ENCODE measurements around the gene SCGN. TPM values are rescaled to one million over a fixed set of nuclear protein-coding genes. Genes with fewer than 3 reads are reported as not detected.

The SCGN gene
- total RNA-seq, 4 donors from 2014 or later, result not detected

- WGBS, 2 donors, result 57 to 70% methylated on average over 3 of the region's 3 CpGs
- H3K27me3 ChIP-seq, result no peaks in the 10 kb centered on the region
- H3K27ac ChIP-seq, result no peak overlapping the region
- intact Hi-C loops (cut with DNase I), result no loop called here
- no peak for DNase-seq
- H3K36me3 ChIP-seq, result peaks cover 0 to 60% (median 0%) of the 10 kb centered on the region in 3 donors
- no peaks in the 10 kb centered on the region for H3K9me3 ChIP-seq
- H3K4me3 ChIP-seq, result no peak overlapping the region
- no peaks in the 10 kb centered on the region for H3K4me1 ChIP-seq
- TF ChIP-seq POLR2A (IDR thresholded peaks at IDR 0.05), result no peak
- no peak for TF ChIP-seq CTCF (IDR thresholded peaks at IDR 0.05)
Measured at GRCh38 chr6:25612666-25613065, 39.3 kb upstream of the SCGN start.

GRCh38 chr6:25613415-25613814 lies 38.6 kb upstream of the SCGN start:
- no peaks in the 10 kb centered on the region for H3K9me3 ChIP-seq
- TF ChIP-seq POLR2A (IDR thresholded peaks at IDR 0.05) (no peak), CTCF (IDR thresholded peaks at IDR 0.05) (no peak)
- intact Hi-C loops (cut with DNase I), result no loop called here
- H3K4me1 ChIP-seq, result no peaks in the 10 kb centered on the region
- H3K27ac ChIP-seq, result no peak overlapping the region
- no peak overlapping the region for H3K4me3 ChIP-seq
- peaks cover 0 to 60% (median 0%) of the 10 kb centered on the region in 3 donors for H3K36me3 ChIP-seq
- H3K27me3 ChIP-seq, result no peaks in the 10 kb centered on the region
- 95 to 100% methylated on average over 1 of the region's 1 CpG for WGBS, 2 donors
- no peak for DNase-seq

DNA sequence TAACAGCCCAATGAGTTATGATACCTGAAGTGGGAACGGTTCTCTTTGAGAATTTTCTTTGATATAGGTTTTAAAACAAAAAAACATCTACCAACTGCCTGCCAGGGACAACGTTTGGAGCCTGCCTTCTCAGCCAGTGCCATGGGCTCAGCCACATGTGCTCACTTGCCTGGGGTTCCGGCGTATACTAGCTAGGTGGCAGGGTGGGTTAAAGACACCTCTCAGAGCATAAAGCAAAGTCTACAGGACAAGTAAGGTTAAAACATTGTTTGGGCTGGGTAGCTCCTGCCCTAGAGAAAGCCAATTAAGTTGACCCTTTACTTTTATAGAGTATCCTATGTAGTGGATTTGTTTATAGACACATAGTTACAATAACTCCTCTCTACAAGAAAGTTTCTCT lies 38.0 kb upstream of the SCGN start:
- Histone ChIP-seq H3K9me3 (no peaks in the 10 kb centered on the region), H3K27ac (no peak overlapping the region), H3K4me3 (no peak overlapping the region), H3K27me3 (no peaks in the 10 kb centered on the region), H3K36me3 (peaks cover 0 to 58% (median 0%) of the 10 kb centered on the region in 3 donors), H3K4me1 (no peaks in the 10 kb centered on the region)
- no peak for DNase-seq
- intact Hi-C loops (cut with DNase I), result no loop called here
- 76 to 78% methylated on average over 4 of the region's 4 CpGs for WGBS, 2 donors
- no peak for TF ChIP-seq CTCF (IDR thresholded peaks at IDR 0.05)
- no peak for TF ChIP-seq POLR2A (IDR thresholded peaks at IDR 0.05)

GRCh38 chr6:25615471-25615870 lies 36.5 kb upstream of the SCGN start:
- no peak overlapping the region for H3K27ac ChIP-seq
- intact Hi-C loops (cut with DNase I), result no loop called here
- H3K36me3 ChIP-seq, result peaks cover 0 to 45% (median 0%) of the 10 kb centered on the region in 3 donors
- TF ChIP-seq POLR2A (IDR thresholded peaks at IDR 0.05) (no peak), CTCF (IDR thresholded peaks at IDR 0.05) (no peak)
- no peak for DNase-seq
- H3K27me3 ChIP-seq, result no peaks in the 10 kb centered on the region
- WGBS, 2 donors, result 85 to 96% methylated on average over 1 of the region's 1 CpG
- no peak overlapping the region for H3K4me3 ChIP-seq
- no peaks in the 10 kb centered on the region for H3K4me1 ChIP-seq
- no peaks in the 10 kb centered on the region for H3K9me3 ChIP-seq

GRCh38 chr6:25617997-25618396 lies 34.0 kb upstream of the SCGN start:
- Histone ChIP-seq H3K27me3 (no peaks in the 10 kb centered on the region), H3K4me3 (no peak overlapping the region), H3K9me3 (no peaks in the 10 kb centered on the region), H3K36me3 (peaks cover 0 to 33% (median 0%) of the 10 kb centered on the region in 3 donors), H3K27ac (no peak overlapping the region), H3K4me1 (no peaks in the 10 kb centered on the region)
- WGBS, 2 donors, result 80 to 81% methylated on average over 2 of the region's 2 CpGs
- DNase-seq, result no peak
- intact Hi-C loops (cut with DNase I), result no loop called here
- TF ChIP-seq CTCF (IDR thresholded peaks at IDR 0.05) (no peak), POLR2A (IDR thresholded peaks at IDR 0.05) (no peak)

All from esophagus squamous epithelium (tissue), 5 donors.